GM23248 (cell line): Measurements from ENCODE around the gene SLC51B.

Experiments
- EZH2 ChIP-seq: fragments of 200-600 bp; sonication (generic); IDR thresholded peaks from 2 replicates; pipeline ENCODE4 v1.6.1; 2018; ENCODE audit warnings: antibody characterized with exemption, mild to moderate bottlenecking; ENCODE audit not compliant: insufficient read depth, poor library complexity, severe bottlenecking
- EZH2phosphoT487 ChIP-seq: fragments of 200-600 bp; sonication (generic); IDR thresholded peaks from 2 replicates; pipeline ENCODE4 v1.6.1; 2018; ENCODE audit warnings: antibody characterized with exemption, moderate library complexity, mild to moderate bottlenecking, low read depth; ENCODE audit not compliant: insufficient read depth

GRCh38 chr15:65092911-65093792 is 48.0 kb downstream of the SLC51B start:
- no peak for TF ChIP-seq EZH2phosphoT487
- TF ChIP-seq EZH2 = no peak
